OCI-LY1 (cell line): Measurements from ENCODE around the gene TASOR2.

Experiments
- EZH2 ChIP-seq: fragments of 200-600 bp; sonication (generic), shearing (Covaris generic); IDR thresholded peaks from 2 replicates; pipeline ENCODE4 v1.8.0; 2017; ENCODE audit warnings: borderline replicate concordance, mixed run types, mild to moderate bottlenecking, antibody characterized with exemption, low read length, moderate library complexity, mixed read lengths
- TF ChIP-seq, protein P1 (sequence below): fragments of 200-600 bp; sonication (generic), shearing (Covaris generic); IDR thresholded peaks from 2 replicates; pipeline ENCODE4 v1.5.1; 2017; ENCODE audit warnings: mild to moderate bottlenecking, antibody characterized with exemption, low read length, moderate library complexity, mixed read lengths

DNA sequence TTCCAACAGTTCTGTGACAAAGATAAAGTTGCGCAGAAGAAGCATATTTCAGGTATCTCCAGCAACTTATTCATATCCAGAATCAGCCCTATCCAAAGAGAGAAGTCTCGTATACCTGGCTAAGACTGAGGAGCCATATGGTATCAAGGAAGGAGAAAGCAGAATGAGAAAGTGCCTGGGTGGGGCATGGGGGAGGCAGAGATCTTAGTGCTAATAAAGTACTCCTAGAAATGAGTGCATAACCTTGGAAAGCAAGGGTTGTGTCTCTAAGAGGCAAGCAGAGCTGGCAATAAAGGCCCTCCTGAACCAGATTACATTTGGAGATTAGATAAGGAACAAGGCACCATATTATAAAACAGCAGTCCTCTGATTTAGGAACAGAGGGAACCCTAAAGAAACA lies 12.7 kb downstream of the TASOR2 start:
- TF ChIP-seq, protein P1, sequence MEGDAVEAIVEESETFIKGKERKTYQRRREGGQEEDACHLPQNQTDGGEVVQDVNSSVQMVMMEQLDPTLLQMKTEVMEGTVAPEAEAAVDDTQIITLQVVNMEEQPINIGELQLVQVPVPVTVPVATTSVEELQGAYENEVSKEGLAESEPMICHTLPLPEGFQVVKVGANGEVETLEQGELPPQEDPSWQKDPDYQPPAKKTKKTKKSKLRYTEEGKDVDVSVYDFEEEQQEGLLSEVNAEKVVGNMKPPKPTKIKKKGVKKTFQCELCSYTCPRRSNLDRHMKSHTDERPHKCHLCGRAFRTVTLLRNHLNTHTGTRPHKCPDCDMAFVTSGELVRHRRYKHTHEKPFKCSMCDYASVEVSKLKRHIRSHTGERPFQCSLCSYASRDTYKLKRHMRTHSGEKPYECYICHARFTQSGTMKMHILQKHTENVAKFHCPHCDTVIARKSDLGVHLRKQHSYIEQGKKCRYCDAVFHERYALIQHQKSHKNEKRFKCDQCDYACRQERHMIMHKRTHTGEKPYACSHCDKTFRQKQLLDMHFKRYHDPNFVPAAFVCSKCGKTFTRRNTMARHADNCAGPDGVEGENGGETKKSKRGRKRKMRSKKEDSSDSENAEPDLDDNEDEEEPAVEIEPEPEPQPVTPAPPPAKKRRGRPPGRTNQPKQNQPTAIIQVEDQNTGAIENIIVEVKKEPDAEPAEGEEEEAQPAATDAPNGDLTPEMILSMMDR: no peak
- TF ChIP-seq EZH2: no peak
